Testis (tissue), 3 donors: ENCODE results near the gene FAM20C. TPM values are rescaled to one million over a fixed set of nuclear protein-coding genes. Genes with fewer than 3 reads are reported as not detected.

Experiments used
- DNase-seq: peaks from one replicate; pipeline ENCODE4 v3.0.0-alpha.2; 2019
- H3K27ac ChIP-seq, 2 donors: fragments of 200-600 bp; sonication (generic); one replicate each; pipeline ENCODE4 v1.5.1; 2019
- H3K27me3 ChIP-seq: fragments of 200-600 bp; sonication (generic); one replicate; pipeline ENCODE4 v1.5.1; 2019
- H3K36me3 ChIP-seq: fragments of 200-600 bp; sonication (generic); one replicate; pipeline ENCODE4 v1.5.1; 2017; ENCODE audit warnings: low read depth; ENCODE audit errors: missing control alignments
- H3K4me1 ChIP-seq: fragments of 200-600 bp; sonication (generic); one replicate; pipeline ENCODE4 v1.5.1; 2019
- H3K4me3 ChIP-seq, 2 donors: fragments of 200-600 bp; sonication (generic); one replicate each; pipeline ENCODE4 v1.5.1; 2017 to 2019
- H3K9me3 ChIP-seq: fragments of 200-600 bp; sonication (generic); one replicate; pipeline ENCODE4 v1.5.1; 2017
- CTCF ChIP-seq, 3 experiments: fragments of 450-650 bp in 2 of 3; fragments of 200-600 bp in 1 of 3; sonication (generic) in 1 of 3; IDR thresholded peaks; one replicate each; pipeline ENCODE4 v1.5.1; 2016 to 2019; ENCODE audit warnings: antibody characterized with exemption in 3 of 3, mild to moderate bottlenecking in 2 of 3, moderate library complexity in 1 of 3
- POLR2A ChIP-seq: fragments of 450-650 bp; IDR thresholded peaks from one replicate; pipeline ENCODE4 v1.6.1; 2017; ENCODE audit warnings: antibody characterized with exemption, mild to moderate bottlenecking, moderate library complexity
- WGBS, 2 donors: methylation state at CpG; one replicate each; pipeline ENCODE4 v1.1.5; 2018; 5-methylcytosine and 5-hydroxymethylcytosine counted together
- intact Hi-C: fragments of 100-400 bp; cut with DNase I; formaldehyde crosslinking; loops from one replicate; pipeline ENCODE4 v1.15.1; 2023; ENCODE audit warnings: low total_unique reads
- polyA plus RNA-seq: library from polyadenylated mRNA; stranded (reverse); fragments of 350-450 nt; fragmentation: Illumina TruSeq; extraction: RNeasy Lipid Tissue Mini Kit (QIAGEN cat#74804); gene quantifications from one replicate; pipeline ENCODE4 v1.2.3, GENCODE V29; 2014; ENCODE audit warnings: low read depth, low replicate concordance; ENCODE audit not compliant: insufficient read depth
- total RNA-seq, 2 donors: library from RNA; depleted of rRNA; stranded (reverse); fragments of >200 nt; gene quantifications; one replicate each; pipeline ENCODE4 v1.2.3, GENCODE V29; 2016

FAM20C gene
- total and polyA plus RNA-seq, 3 donors from 2014 or later = 14.0 to 36.7 (median 34.0) TPM

DNA sequence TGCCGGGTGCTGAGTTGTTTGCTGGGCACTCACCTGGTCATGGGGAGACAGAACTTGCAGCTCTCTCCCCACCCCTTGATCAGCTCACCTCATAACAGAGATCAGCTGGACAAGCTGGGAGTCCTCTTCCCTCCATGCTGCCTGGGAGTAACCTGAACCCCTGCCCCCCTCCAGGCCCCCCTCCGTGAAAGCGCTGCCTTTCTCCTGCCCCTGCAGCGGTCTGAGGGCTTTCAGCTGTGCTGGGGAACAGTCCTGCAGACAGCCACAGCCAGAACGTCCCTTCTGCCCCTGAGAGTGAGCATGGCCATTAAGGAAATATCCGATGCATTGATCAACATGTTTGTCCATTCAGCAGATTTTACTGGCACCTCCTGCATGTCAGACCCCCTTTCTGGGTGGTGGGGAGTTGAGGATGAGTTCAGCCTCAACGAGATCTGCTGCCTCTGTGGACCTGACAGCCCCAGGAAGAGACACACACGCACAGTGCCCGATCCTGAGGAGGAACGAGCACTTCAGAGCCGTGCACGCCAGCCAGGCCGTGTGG is 4.5 kb downstream of the FAM20C start:
- Histone ChIP-seq H3K27ac (no peak overlapping the region), H3K9me3 (no peaks in the 10 kb centered on the region), H3K27me3 (no peaks in the 10 kb centered on the region), H3K4me3 (no peak overlapping the region), H3K36me3 (no peaks in the 10 kb centered on the region), H3K4me1 (peaks cover 11% of the 10 kb centered on the region)
- intact Hi-C loops = no loop called here
- no peak for DNase-seq
- no peak for TF ChIP-seq CTCF (IDR thresholded peaks at IDR 0.05)
- WGBS, 2 donors = 80% methylated on average over 10 to 13 of the region's 13 CpGs

DNA sequence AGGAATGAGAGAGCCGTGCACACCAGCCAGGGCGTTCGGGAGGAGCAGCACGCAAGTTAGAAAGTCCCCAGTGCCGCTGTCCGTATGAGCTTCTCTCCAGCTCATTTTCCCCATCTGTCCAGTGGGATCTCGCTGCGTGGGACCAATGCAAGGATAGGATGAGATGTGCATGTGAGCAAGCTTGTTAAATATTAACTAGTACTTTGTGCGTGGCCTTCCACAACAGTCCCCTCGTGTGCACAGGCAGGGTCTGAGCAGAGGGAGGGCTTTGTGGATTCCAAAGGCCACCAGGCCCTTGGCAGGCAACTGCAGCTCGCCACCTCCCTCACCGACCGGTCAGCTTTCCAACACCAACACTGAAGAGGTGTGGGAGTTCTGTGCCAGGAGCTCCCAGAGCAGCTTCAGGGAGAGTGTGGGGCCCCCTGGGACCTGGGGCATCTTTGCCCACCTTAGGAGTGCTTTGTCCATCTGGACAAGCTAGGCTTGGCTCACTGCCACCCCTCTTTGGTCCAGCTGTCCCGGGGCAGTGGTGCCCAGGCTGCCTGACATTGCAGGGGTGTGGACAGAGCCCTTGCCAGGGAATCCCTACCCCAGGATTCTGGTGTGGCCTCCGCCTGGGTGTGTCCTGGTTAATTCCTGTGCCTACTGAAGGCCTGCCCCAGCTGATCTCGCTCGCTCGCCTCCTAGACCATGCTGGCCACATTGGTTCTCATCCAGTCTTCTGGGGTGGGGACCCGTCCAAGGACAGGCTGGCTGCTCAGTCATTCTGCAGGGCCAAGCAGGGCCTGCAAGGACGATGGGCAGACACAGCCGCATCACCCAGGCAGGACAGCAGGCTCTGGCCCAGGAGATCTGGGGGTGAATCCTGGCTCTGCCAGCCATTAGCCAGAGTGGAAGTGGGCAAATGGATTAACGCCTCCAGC is 5.3 kb downstream of the FAM20C start:
- no peaks in the 10 kb centered on the region for H3K36me3 ChIP-seq
- H3K9me3 ChIP-seq = no peaks in the 10 kb centered on the region
- TF ChIP-seq POLR2A (no peak), CTCF (IDR thresholded peaks at IDR 0.05) (no peak)
- H3K27ac ChIP-seq = no peak overlapping the region
- H3K4me3 ChIP-seq = no peak overlapping the region
- peaks cover 11% of the 10 kb centered on the region for H3K4me1 ChIP-seq
- WGBS, 2 donors = 93 to 95% methylated on average over 12 to 21 of the region's 22 CpGs
- no peaks in the 10 kb centered on the region for H3K27me3 ChIP-seq
- no peak for DNase-seq
- intact Hi-C loops = no loop called here

DNA sequence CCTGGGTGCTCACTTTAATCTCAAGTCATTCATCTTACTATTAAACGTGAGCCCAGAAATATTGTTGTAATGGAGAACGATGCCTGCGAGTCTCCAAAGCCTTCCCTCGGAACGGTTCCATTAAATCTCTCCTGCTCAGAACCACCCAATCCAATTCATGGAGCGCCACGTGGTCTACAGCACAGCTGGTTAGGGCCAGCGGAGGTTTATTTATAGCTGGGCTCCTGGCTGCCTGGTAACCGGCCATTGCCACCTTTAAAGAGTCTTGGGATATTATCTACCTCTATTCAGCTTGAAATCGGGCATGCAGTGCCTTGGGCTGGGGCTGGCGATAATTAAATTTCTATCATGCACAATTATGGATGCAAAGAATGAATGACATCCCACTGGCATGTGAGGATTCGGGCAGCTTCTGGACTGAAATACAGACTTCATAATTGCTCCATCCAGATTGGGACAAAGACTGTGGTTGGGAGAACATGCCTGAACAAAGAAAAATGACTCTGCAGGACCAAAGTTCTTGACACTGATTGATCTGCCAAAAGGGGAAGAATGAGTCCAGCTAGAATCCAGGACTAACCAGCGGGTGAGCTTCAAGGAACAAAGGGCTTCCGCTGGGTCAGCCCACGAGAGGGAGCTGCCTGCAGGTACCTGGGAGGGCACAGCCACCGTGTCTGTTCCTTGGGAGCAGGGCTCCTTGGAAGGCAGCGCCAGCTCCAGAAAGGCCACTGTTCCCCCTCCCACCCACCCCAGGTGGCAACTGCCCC is 7.3 kb downstream of the FAM20C start:
- Histone ChIP-seq H3K4me3 (no peak overlapping the region), H3K4me1 (peaks cover 7% of the 10 kb centered on the region), H3K27me3 (no peaks in the 10 kb centered on the region), H3K36me3 (no peaks in the 10 kb centered on the region), H3K9me3 (no peaks in the 10 kb centered on the region), H3K27ac (no peak overlapping the region)
- intact Hi-C loops = no loop called here
- no peak for DNase-seq
- WGBS, 2 donors = 90% methylated on average over 17 of the region's 17 CpGs
- TF ChIP-seq CTCF (IDR thresholded peaks at IDR 0.05) (no peak), POLR2A (no peak)

DNA sequence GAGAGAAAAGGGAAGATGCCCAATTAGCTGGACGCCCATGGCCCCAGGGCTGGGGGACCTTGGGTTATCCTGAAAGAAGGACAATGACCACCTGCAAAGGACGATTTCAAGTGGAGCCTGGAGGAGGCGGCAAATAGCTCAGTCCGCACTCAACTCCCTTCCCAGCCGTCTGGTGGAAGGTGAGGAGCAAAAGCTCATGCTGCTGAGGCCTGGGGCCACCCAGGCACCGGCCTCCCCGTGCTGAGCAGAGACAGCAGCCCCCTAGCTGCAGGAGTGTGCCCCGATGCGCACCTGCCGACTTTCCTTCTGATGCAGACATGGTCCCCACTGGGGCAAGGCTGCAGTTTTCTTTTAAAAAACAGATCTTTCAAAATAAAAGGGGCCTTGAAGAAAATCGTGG is 7.9 kb downstream of the FAM20C start:
- H3K4me3 ChIP-seq = no peak overlapping the region
- 86 to 93% methylated on average over 9 to 11 of the region's 11 CpGs for WGBS, 2 donors
- H3K9me3 ChIP-seq = no peaks in the 10 kb centered on the region
- no peaks in the 10 kb centered on the region for H3K27me3 ChIP-seq
- no peak for DNase-seq
- intact Hi-C loops = no loop called here
- TF ChIP-seq POLR2A (no peak), CTCF (IDR thresholded peaks at IDR 0.05) (no peak)
- no peak overlapping the region for H3K27ac ChIP-seq
- peaks cover 4% of the 10 kb centered on the region for H3K4me1 ChIP-seq
- no peaks in the 10 kb centered on the region for H3K36me3 ChIP-seq
